Aorta (tissue), 5 donors: ENCODE results near the gene CARM1. TPM values are rescaled to one million over a fixed set of nuclear protein-coding genes. Genes with fewer than 3 reads are reported as not detected.
"Not testable (repeated sequence)": the region's sequence is repeated elsewhere in the genome, so short reads cannot be mapped to it uniquely, and the experiment has no call there.

Source experiments
- ATAC-seq: fragments of 200-7000 bp; cut with Tn5 transposase; one replicate; pipeline ENCODE4 v1.9.1; 2022; ENCODE audit warnings: moderate library complexity; ENCODE audit not compliant: low FRiP score
- DNase-seq, 2 donors: peaks; one replicate each; pipeline ENCODE4 v3.0.0-alpha.2; 2020
- H3K27ac ChIP-seq, 2 donors: one replicate each; pipeline ENCODE4 v1.5.1; 2013; ENCODE audit warnings: low read length in 2 of 2, mild to moderate bottlenecking in 2 of 2, moderate library complexity in 2 of 2, control low read depth in 1 of 2, inconsistent platforms in 1 of 2, low read depth in 1 of 2
- H3K27me3 ChIP-seq, 2 donors: one replicate each; pipeline ENCODE4 v1.6.1; 2013; ENCODE audit warnings: control low read depth in 1 of 2, low read length in 1 of 2, mild to moderate bottlenecking in 1 of 2, moderate library complexity in 1 of 2; ENCODE audit not compliant: insufficient read depth in 2 of 2, control insufficient read depth in 1 of 2
- H3K36me3 ChIP-seq, 2 donors: one replicate each; pipeline ENCODE4 v1.6.1; 2013; ENCODE audit warnings: control low read depth in 1 of 2, low read length in 1 of 2, mild to moderate bottlenecking in 1 of 2; ENCODE audit not compliant: insufficient read depth in 2 of 2, control insufficient read depth in 1 of 2
- H3K4me1 ChIP-seq, 2 donors: one replicate each; pipeline ENCODE4 v1.6.1; 2013; ENCODE audit warnings: low read length in 2 of 2, control low read depth in 1 of 2, mild to moderate bottlenecking in 1 of 2, moderate library complexity in 1 of 2; ENCODE audit not compliant: insufficient read depth in 2 of 2, control insufficient read depth in 1 of 2
- H3K4me3 ChIP-seq, 2 donors: one replicate each; pipeline ENCODE4 v1.5.1; 2013; ENCODE audit warnings: low read length in 2 of 2, control low read depth in 1 of 2, mild to moderate bottlenecking in 1 of 2
- H3K9me3 ChIP-seq: one replicate; pipeline ENCODE4 v1.6.1; 2013; ENCODE audit warnings: mild to moderate bottlenecking, low read length; ENCODE audit not compliant: control insufficient read depth
- WGBS, 2 donors: extraction: QIAGEN DNeasy Blood & Tissue Kit; methylation state at CpG; one replicate each; pipeline ENCODE4 v1.1.7; 2013; 5-methylcytosine and 5-hydroxymethylcytosine counted together
- intact Hi-C, 2 donors: fragments of 100-400 bp; cut with DNase I; formaldehyde crosslinking; loops; one replicate each; pipeline versions ENCODE4 v1.14.2 to v1.15.0; 2022
- polyA plus RNA-seq, 2 donors: library from polyadenylated mRNA; stranded (reverse); fragments of 200-250 nt; gene quantifications; one replicate each; pipeline ENCODE4 v1.2.3, GENCODE V29; 2013
- total RNA-seq, 2 donors: library from RNA; stranded (reverse); fragmentation: NEBNext Ultra II Directional; extraction: Animal tissue kit (Norgen Biotek cat#: 25700); gene quantifications; one replicate each; pipeline ENCODE4 v1.2.1, GENCODE V29; 2021
- donor health status: healthy with polysubstance abuse.
- donor health status: Bipolar disorder and iron deficiency.
- donor health status: DM: no; HTN: no; CAD: no.
- donor health status: DM: no; HTN: no; CAD: no.
- donor health status: DM: yes; HTN: yes; CAD: no.

The CARM1 gene
- total and polyA plus RNA-seq, 4 donors, result 11.5 to 41.4 (median 25.9) TPM

GRCh38 chr19:10877608-10878007 lies 6.3 kb downstream of the CARM1 start:
- not testable (repeated sequence) for H3K27me3 ChIP-seq, H3K9me3 ChIP-seq, ATAC-seq, H3K27ac ChIP-seq, DNase-seq, H3K4me1 ChIP-seq, H3K4me3 ChIP-seq, H3K36me3 ChIP-seq
- 96 to 98% methylated on average over 9 of the region's 9 CpGs for WGBS, 2 donors
- intact Hi-C loops, result loop anchor here in 1 of 2 donors (10.0 kb wide), 1 partner anchor 47 kb away; the partner anchor contains the start of genes TIMM29 and YIPF2

DNA sequence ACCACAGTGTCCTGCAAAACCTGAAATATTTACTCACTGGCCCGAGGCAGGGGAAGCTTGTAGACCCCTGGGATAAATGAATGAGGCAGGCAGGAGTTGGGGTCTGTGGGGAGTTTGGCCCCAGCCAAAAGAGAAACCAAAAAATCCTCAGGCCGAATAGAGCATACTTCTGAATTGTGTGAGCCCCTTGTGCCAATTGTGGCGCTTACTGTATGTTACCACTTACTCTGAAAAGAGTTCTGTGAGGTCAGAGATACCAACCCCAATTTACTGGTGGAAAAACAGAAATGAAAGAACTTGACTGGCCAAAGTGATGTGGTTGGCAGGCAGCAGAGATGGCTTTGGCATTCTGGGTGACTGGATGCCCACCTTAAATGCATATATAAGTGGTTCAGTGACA lies 6.9 kb downstream of the CARM1 start:
- no peak overlapping the region for H3K27ac ChIP-seq
- 60 to 71% methylated on average over 3 of the region's 3 CpGs for WGBS, 2 donors
- intact Hi-C loops, result loop anchor here in 1 of 2 donors (10.0 kb wide), 1 partner anchor 47 kb away; the partner anchor contains the start of genes TIMM29 and YIPF2
- H3K9me3 ChIP-seq, result no peaks in the 10 kb centered on the region
- H3K27me3 ChIP-seq, result no peaks in the 10 kb centered on the region
- ATAC-seq (no peak), DNase-seq (no peak)
- no peaks in the 10 kb centered on the region for H3K4me1 ChIP-seq
- no peaks in the 10 kb centered on the region for H3K36me3 ChIP-seq
- H3K4me3 ChIP-seq, result no peak overlapping the region

DNA sequence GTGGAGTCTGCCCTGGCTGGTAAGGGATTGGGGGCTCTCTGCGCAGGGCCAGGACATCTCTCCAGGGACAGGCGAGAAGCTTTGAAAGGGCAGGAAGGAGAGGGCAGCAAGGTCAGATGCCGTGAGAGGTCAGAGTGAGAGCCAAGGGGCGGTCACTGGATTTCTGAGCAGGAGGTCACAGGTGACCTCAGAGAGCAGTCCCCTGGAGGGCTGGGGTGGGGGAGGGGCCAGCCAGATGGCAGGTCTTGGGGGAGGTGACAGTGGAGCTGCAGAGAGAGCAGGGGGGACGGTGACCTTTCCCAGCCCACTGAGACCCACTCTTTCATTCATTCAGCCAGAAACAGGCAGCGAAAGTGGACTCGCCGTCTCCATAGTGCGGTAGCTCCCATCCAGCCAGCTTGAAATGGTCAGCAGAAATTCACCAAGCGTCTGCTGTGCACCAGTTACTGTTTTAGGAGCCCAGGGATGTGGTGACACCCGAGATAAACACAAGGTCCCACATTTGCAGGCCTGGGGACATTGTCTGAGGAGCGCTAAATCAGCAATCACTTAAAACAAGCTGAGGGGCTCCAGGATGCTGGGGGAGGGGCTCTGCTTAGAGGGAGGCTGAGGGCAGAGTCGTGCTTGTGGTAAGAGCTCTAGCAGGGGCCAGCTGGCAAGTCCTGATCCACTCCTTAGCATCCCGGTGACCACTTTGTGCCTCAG lies 10.2 kb downstream of the CARM1 start:
- Histone ChIP-seq H3K27me3 (no peaks in the 10 kb centered on the region), H3K9me3 (no peaks in the 10 kb centered on the region), H3K4me3 (no peak overlapping the region), H3K27ac (no peak overlapping the region), H3K36me3 (no peaks in the 10 kb centered on the region), H3K4me1 (no peaks in the 10 kb centered on the region)
- ATAC-seq (no peak), DNase-seq (no peak)
- intact Hi-C loops, result no loop called here
- WGBS, 2 donors, result 53 to 64% methylated on average over 14 of the region's 14 CpGs

DNA sequence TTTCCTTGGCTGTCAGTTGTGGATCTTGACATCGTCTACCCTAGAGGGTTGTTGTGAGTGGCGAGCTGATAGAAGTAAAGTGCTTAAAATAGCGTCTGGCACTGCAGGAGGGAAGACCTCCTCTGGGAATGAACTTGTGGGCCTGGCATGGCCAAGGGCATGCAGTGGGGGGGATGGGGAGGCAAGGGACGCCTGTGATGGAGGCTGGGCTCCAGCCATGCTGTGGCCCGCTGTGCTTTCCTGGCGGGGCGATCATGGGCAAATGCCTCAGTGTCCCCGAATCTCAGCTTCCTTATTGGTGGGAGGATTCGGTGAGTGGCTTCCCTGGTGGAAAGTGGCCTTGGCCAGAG lies 10.7 kb downstream of the CARM1 start:
- Histone ChIP-seq H3K4me1 (no peaks in the 10 kb centered on the region), H3K36me3 (no peaks in the 10 kb centered on the region), H3K27me3 (no peaks in the 10 kb centered on the region), H3K4me3 (no peak overlapping the region), H3K27ac (no peak overlapping the region), H3K9me3 (no peaks in the 10 kb centered on the region)
- ATAC-seq (no peak), DNase-seq (no peak)
- intact Hi-C loops, result no loop called here
- WGBS, 2 donors, result 23 to 30% methylated on average over 9 of the region's 9 CpGs

DNA sequence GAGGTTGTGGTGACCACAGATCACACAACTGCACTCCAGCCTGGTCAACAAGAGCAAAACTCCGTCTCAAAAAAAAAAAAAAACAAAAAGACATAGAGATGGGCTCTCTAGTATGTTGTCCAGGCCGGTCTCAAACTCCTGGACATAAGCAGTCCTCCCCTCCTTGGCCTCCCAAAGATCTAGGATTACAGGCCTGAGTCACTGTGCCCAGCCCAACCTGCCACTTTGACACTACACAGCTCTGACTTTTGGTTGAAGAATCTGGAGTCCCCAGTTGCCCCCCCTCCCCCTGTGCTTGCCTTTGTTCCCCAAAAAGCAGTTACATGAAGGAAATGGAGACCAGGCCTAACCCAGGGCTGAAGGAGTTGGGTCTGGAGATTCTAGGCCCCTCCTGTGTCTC lies 12.9 kb downstream of the CARM1 start:
- no peaks in the 10 kb centered on the region for H3K4me1 ChIP-seq
- WGBS, 2 donors, result 68 to 78% methylated on average over 2 of the region's 2 CpGs
- H3K27ac ChIP-seq, result no peak overlapping the region
- H3K4me3 ChIP-seq, result no peak overlapping the region
- H3K27me3 ChIP-seq, result no peaks in the 10 kb centered on the region
- H3K9me3 ChIP-seq, result no peaks in the 10 kb centered on the region
- H3K36me3 ChIP-seq, result no peaks in the 10 kb centered on the region
- intact Hi-C loops, result no loop called here
- DNase-seq (no peak), ATAC-seq (no peak)

GRCh38 chr19:10885201-10886169 lies 14.1 kb downstream of the CARM1 start:
- 48 to 62% methylated on average over 20 of the region's 20 CpGs for WGBS, 2 donors
- ATAC-seq (no peak), DNase-seq (no peak)
- Histone ChIP-seq H3K36me3 (no peaks in the 10 kb centered on the region), H3K27me3 (no peaks in the 10 kb centered on the region), H3K27ac (no peak overlapping the region), H3K9me3 (no peaks in the 10 kb centered on the region), H3K4me3 (no peak overlapping the region), H3K4me1 (no peaks in the 10 kb centered on the region)
- intact Hi-C loops, result no loop called here

DNA sequence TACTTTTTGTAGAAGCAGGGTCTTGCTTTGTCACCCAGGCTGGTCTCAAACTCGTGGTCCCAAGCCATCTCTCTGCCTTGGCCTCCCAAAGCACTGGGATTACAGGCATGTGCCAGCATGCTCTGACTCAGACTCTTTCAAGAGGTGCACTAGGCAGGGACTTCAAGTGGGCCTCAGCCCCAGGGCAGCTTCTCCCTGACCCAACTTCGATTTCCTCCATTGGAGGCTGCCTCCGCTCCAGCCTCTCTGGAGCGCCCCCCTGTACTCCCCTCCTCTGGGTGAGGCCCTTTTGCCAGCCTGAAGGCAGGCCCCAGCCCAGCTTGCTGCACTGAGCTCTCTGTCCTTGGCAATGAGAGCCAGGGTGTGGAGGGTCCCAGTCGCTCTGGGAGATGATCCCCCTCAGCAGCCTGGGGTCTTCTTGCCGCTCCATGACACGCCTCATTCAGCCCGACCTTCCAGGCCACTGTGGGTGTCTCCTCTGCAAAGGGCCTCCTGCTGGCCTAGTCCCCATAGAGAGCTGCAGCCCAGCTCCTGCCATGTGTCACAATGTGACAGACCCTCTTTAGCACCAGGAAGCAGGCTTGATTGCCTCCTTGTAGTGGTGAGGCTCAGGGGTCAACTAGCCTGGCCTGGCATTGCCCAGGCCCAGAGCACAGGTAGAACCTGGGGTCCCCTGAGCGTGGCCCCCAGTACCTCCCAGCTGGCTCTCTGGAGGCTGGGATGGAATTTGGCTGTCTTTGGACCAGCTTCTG lies 16.4 kb downstream of the CARM1 start:
- ATAC-seq (no peak), DNase-seq (no peak)
- no peaks in the 10 kb centered on the region for H3K27me3 ChIP-seq
- no peak overlapping the region for H3K4me3 ChIP-seq
- H3K9me3 ChIP-seq, result no peaks in the 10 kb centered on the region
- intact Hi-C loops, result no loop called here
- H3K36me3 ChIP-seq, result no peaks in the 10 kb centered on the region
- WGBS, 2 donors, result 81 to 84% methylated on average over 9 of the region's 9 CpGs
- no peak overlapping the region for H3K27ac ChIP-seq
- no peaks in the 10 kb centered on the region for H3K4me1 ChIP-seq

- WGBS, 2 donors, result 58 to 70% methylated on average over 13 of the region's 13 CpGs
- Histone ChIP-seq H3K4me3 (no peak overlapping the region), H3K27me3 (no peaks in the 10 kb centered on the region), H3K27ac (no peak overlapping the region), H3K4me1 (no peaks in the 10 kb centered on the region), H3K9me3 (no peaks in the 10 kb centered on the region), H3K36me3 (no peaks in the 10 kb centered on the region)
- no peak for ATAC-seq
- intact Hi-C loops, result no loop called here
- no peak for DNase-seq
Measured at GRCh38 chr19:10888421-10888866, 17.1 kb downstream of the CARM1 start.
